Eye (tissue), 1 donor: ENCODE results near the gene IL22.
A peak's percentile ranks its signal among the peaks of the same experiment; 100 is the strongest.

Source experiments
- DNase-seq: peaks from one replicate; pipeline ENCODE4 v3.0.0-alpha.2; 2015

The IL22 gene

GRCh38 chr12:68264158-68264855 is 10.9 kb upstream of the IL22 start:
- no peak for DNase-seq

- DNase-seq, result no peak
Observed at GRCh38 chr12:68263366-68263765, 10.0 kb upstream of the IL22 start.

GRCh38 chr12:68261896-68262295 is 8.5 kb upstream of the IL22 start:
- DNase-seq, result no peak

GRCh38 chr12:68260153-68260552 is 6.7 kb upstream of the IL22 start:
- DNase-seq, result no peak

GRCh38 chr12:68259318-68259940 is 6.0 kb upstream of the IL22 start:
- DNase-seq, result no peak

- DNase-seq, result no peak
Observed at GRCh38 chr12:68252077-68252476, 1.3 kb downstream of the IL22 start.

- DNase-seq, result no peak
Observed at GRCh38 chr12:68250454-68250853, 3.0 kb downstream of the IL22 start.

GRCh38 chr12:68247785-68248184 is 5.6 kb downstream of the IL22 start:
- no peak for DNase-seq

GRCh38 chr12:68246350-68246749 is 7.1 kb downstream of the IL22 start:
- DNase-seq, result no peak

GRCh38 chr12:68245180-68246021 is 8.0 kb downstream of the IL22 start:
- DNase-seq, result peak; percentile 51

- no peak for DNase-seq
Observed at GRCh38 chr12:68242777-68243176, 10.6 kb downstream of the IL22 start.

- no peak for DNase-seq
Observed at GRCh38 chr12:68240975-68241374, 12.4 kb downstream of the IL22 start.

- DNase-seq, result no peak
Observed at GRCh38 chr12:68240079-68240478, 13.3 kb downstream of the IL22 start.

- no peak for DNase-seq
Observed at GRCh38 chr12:68239309-68239982, 14.0 kb downstream of the IL22 start.

GRCh38 chr12:68237619-68238018 is 15.8 kb downstream of the IL22 start:
- DNase-seq, result no peak

GRCh38 chr12:68237078-68237477 is 16.3 kb downstream of the IL22 start:
- DNase-seq, result no peak

GRCh38 chr12:68236421-68237059 is 16.9 kb downstream of the IL22 start:
- no peak for DNase-seq

- no peak for DNase-seq
Observed at GRCh38 chr12:68235576-68235975, 17.8 kb downstream of the IL22 start.

GRCh38 chr12:68234140-68234539 is 19.3 kb downstream of the IL22 start:
- DNase-seq, result no peak

- DNase-seq, result no peak
Observed at GRCh38 chr12:68233498-68233897, 19.9 kb downstream of the IL22 start.

- no peak for DNase-seq
Observed at GRCh38 chr12:68231691-68232090, 21.7 kb downstream of the IL22 start.

- DNase-seq, result no peak
Observed at GRCh38 chr12:68231229-68231628, 22.2 kb downstream of the IL22 start.

GRCh38 chr12:68229956-68230355 is 23.4 kb downstream of the IL22 start:
- DNase-seq, result no peak
